GM12874 (cell line): ENCODE data around the gene DENND1A.

Experiments
- TF ChIP-seq, protein P1 (sequence below): IDR thresholded peaks from 2 replicates; pipeline ENCODE4 v1.5.1; 2011; ENCODE audit warnings: low read depth, mild to moderate bottlenecking, control low read depth, low read length, moderate library complexity; ENCODE audit not compliant: insufficient read depth

Gene DENND1A

DNA sequence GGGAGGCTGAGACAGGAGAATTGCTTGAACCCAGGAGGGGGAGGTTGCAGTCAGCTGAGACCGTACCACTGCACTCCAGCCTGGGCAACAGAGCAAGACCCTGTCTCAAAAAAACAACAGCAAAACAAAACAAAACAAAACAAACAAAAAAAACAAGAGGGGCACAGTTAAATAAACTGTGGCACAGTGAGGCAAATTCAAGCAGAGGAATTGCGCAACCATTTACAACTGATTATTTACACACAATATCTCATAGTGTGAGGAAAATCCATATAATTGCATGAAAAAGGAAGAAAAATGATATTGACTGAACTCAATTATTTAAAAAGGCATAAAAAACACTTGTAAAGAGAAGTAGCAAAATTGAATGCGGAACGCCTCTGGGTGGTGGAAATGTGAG is 412.4 kb downstream of the DENND1A start:
- TF ChIP-seq, protein P1, sequence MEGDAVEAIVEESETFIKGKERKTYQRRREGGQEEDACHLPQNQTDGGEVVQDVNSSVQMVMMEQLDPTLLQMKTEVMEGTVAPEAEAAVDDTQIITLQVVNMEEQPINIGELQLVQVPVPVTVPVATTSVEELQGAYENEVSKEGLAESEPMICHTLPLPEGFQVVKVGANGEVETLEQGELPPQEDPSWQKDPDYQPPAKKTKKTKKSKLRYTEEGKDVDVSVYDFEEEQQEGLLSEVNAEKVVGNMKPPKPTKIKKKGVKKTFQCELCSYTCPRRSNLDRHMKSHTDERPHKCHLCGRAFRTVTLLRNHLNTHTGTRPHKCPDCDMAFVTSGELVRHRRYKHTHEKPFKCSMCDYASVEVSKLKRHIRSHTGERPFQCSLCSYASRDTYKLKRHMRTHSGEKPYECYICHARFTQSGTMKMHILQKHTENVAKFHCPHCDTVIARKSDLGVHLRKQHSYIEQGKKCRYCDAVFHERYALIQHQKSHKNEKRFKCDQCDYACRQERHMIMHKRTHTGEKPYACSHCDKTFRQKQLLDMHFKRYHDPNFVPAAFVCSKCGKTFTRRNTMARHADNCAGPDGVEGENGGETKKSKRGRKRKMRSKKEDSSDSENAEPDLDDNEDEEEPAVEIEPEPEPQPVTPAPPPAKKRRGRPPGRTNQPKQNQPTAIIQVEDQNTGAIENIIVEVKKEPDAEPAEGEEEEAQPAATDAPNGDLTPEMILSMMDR = no peak

DNA sequence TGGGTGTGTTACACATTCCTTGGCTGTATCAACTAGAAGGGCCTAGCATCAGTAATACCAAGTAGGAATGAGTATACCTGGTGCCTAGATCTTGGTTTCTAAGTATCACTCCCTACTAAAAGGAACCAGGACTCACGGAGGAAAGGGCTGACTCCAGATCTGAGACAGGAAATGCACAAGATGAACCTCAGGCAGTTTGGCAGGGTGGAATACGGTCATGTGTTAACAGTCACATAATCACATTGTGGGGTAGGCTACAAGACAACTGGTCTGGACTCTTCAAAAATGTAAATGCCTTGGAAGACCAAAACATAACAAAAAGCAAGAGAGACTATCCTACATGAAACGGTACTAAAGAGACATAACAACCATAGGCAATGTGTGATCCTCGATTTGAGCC is 415.2 kb downstream of the DENND1A start:
- TF ChIP-seq, protein P1 = no peak

DNA sequence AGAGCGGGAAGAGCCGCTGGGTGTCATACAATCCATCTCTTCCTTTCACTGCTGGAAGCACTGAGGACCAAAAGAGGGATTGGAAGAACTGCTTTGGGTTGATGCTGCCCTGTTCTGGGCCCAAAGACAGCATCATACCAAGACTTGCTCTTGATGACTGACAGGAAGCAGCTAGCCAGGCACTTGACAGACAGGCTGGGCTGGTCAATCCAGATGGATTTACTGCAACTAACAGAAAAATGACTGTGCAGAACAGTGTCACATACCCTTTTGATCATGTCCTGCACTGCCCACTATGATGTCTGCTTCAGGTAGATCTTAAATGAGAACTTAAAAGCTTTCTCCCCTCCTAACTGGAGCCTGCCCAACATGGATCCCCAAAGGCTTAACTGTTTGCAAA is 416.4 kb downstream of the DENND1A start:
- TF ChIP-seq, protein P1 = no peak

DNA sequence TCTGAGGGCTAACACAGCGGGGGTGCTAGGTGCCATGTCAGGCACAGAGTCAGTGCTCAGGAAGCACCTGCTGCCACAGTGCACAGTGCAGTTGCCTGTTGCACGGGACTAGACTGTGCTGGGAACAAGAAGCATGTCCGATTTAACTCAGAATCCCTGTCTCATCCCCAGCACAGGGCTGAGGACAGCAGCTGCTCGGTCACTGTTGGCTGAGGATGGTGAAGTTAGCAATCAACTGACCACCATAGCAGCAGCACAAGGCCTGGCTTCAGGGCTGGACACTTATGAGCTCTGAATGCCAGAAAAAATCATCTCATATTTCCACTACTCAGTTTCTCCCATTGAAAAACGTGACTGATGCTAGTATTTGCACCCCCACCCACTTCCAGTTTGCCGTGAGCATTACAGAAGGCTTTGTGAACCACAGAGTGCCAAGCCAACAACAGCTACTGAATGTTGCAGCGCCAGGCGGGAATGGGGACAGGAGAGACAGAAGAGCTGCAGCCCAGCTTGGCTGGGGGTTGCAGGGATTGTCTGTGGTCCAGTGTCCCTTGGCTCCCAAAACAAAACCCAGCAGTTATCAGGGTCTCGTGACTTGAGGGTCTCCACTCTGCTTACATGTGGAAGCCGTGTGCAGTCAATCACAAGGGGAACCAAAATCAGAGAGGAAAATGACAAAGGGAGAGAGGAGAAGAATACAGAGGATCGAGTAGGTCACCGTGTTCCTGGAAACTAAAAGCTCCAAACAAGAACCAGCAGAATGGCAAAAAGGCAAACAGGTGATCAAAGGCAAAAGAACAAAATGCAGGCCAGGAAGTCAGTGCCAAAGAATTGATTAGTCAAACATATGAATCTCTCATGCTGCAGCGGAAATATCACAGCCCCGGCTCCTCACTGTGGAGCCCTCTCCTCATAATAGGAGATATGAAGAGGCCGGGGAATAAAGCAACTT is 418.3 kb downstream of the DENND1A start:
- TF ChIP-seq, protein P1 = no peak

DNA sequence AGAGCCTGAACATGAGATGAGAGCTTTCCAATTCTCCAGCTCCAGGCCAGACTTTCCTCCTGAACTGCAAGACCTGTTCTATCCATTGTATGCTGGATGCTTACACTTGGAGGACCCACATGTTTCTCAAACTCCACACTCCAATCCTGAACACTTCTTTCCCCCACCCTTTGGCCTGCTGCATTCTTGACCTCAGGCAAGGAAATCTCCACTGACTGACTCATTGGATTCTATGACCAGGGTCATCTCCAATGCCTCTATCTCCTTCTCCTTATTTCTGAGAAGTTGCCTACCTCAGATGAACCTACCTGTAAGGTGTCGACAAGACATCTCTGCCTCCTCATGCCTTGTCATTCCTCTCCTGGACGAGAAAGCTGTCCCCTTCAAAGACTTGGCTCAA is 420.3 kb downstream of the DENND1A start:
- TF ChIP-seq, protein P1 = no peak

DNA sequence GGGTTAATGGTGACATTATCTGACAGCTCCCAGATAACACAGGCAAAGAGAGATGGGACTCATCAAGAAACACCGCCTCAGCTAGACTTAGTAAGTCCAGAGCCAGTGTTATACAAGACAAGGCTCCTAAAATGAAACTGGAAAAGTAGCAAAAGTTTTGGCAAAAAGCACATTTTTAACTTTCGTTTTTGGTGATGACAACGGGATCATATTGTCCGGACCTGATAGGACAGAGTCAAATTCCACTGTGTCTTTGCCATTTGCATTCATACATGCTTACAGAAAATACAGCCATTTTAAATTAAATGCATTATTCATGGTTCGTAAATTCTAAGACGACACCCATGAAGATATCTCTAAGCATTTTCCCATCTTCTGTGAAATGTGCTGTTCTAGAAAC is 421.9 kb downstream of the DENND1A start:
- TF ChIP-seq, protein P1 = no peak

DNA sequence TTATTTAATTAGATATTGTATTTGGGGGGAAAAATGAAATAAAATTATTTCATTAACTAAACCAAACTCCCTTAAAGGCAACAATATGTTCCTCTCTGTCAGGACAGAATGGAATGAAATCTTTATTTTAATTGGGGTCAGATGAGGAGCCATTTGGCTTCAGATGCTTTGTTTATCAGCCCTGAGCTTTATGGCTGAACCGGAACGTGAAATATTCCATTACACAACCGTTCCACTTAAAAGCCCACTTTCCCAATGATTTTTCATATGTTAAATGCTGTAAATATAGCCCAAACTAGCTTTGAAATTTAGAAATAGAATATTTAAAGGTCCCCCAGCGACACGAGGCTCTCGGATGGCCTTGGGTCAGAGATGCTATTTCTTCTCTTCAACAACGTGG is 424.4 kb downstream of the DENND1A start:
- TF ChIP-seq, protein P1 = no peak
